Activated CD8-positive, alpha-beta memory T cell treated with anti-CD3 and anti-CD28 coated beads, Interleukin-2, amount 10 ng/mL, durations not matched to agents 7 days and 5 days (primary cell): Measurements from ENCODE around the gene RGN. TPM values are rescaled to one million over a fixed set of nuclear protein-coding genes. Genes with fewer than 3 reads are reported as not detected.
"Not testable (repeated sequence)": the region's sequence is repeated elsewhere in the genome, so short reads cannot be mapped to it uniquely, and the experiment has no call there.

Experiments used
- ATAC-seq: fragments of 150-1000 bp; cut with Tn5 transposase; one replicate; pipeline ENCODE4 v1.10.0; 2021; ENCODE audit warnings: moderate library complexity
- CTCF ChIA-PET: fragments of 350-600 bp; sonication (Branson Sonifier 250); formaldehyde crosslinking; loops from one replicate; lab custom pipeline; 2021; ENCODE audit warnings: antibody characterized with exemption; lab: Charles Lee
- DNase-seq: peaks from one replicate; pipeline ENCODE4 v3.0.0-alpha.2; 2020
- H3K27ac Mint-ChIP-seq: one replicate; pipeline ENCODE4 v1.8.0; 2021; ENCODE audit warnings: mild to moderate bottlenecking, mixed read lengths
- H3K27me3 Mint-ChIP-seq: one replicate; pipeline ENCODE4 v1.8.0; 2021; ENCODE audit warnings: mixed read lengths
- H3K36me3 Mint-ChIP-seq: one replicate; pipeline ENCODE4 v1.8.0; 2021; ENCODE audit warnings: mild to moderate bottlenecking, mixed read lengths
- H3K4me1 Mint-ChIP-seq: one replicate; pipeline ENCODE4 v1.8.0; 2021; ENCODE audit warnings: mixed read lengths
- H3K4me3 Mint-ChIP-seq: one replicate; pipeline ENCODE4 v1.8.0; 2021; ENCODE audit warnings: mild to moderate bottlenecking, moderate library complexity, mixed read lengths
- H3K9me3 Mint-ChIP-seq: one replicate; pipeline ENCODE4 v1.8.0; 2022; ENCODE audit warnings: low read depth, mixed read lengths
- total RNA-seq, 2 experiments: library from RNA; stranded (reverse); gene quantifications; one replicate each; pipeline ENCODE4 v1.2.3, GENCODE V29; 2021

Gene RGN
- total RNA-seq, 2 experiments from 2014 or later = not detected

GRCh38 chrX:47135650-47136049 lies 57.4 kb downstream of the RGN start:
- H3K27ac Mint-ChIP-seq, DNase-seq, ATAC-seq, H3K36me3 Mint-ChIP-seq, H3K4me1 Mint-ChIP-seq, H3K4me3 Mint-ChIP-seq, H3K9me3 Mint-ChIP-seq, H3K27me3 Mint-ChIP-seq: not testable (repeated sequence)
- CTCF ChIA-PET = interaction anchor here (0.7 to 2.9 kb wide), 2 partner anchors 9 to 84 kb away, joined by 6 to 10 read pairs; partner anchors contain the start of genes NDUFB11 and RBM10

GRCh38 chrX:47138171-47138570 lies 59.9 kb downstream of the RGN start:
- H3K4me3 Mint-ChIP-seq = no peak overlapping the region
- H3K27ac Mint-ChIP-seq = no peak overlapping the region
- CTCF ChIA-PET = no interaction called here
- no peaks in the 10 kb centered on the region for H3K9me3 Mint-ChIP-seq
- ATAC-seq (no peak), DNase-seq (no peak)
- H3K27me3 Mint-ChIP-seq = no peaks in the 10 kb centered on the region
- H3K36me3 Mint-ChIP-seq = peaks cover 18% of the 10 kb centered on the region
- H3K4me1 Mint-ChIP-seq = peaks cover 9% of the 10 kb centered on the region

Other genes starting within 250 kb of the RGN start
- gene RP2, start 241.4 kb upstream of the RGN start, total RNA-seq = 10 to 100 TPM in 1 of 2 experiments, 1 to 10 TPM in 1; 9.6 to 11.3 TPM
- gene JADE3, start 166.0 kb upstream of the RGN start, total RNA-seq = 1 to 10 TPM in 1 of 2 experiments, under 1 TPM in 1; 0.47 to 1.3 TPM
- gene NDUFB11, start 66.3 kb downstream of the RGN start, total RNA-seq = 10 to 100 TPM; 82.7 to 97.6 TPM
- gene RBM10, start 66.8 kb downstream of the RGN start, total RNA-seq = 10 to 100 TPM; 64.9 to 65.6 TPM
- gene UBA1, start 115.4 kb downstream of the RGN start, total RNA-seq = 100 to 1,000 TPM; 177 to 204 TPM
- gene CDK16, start 140.2 kb downstream of the RGN start, total RNA-seq = 10 to 100 TPM; 61.4 to 80.6 TPM
- 10 to 100 TPM; 54.8 to 72.7 TPM for gene USP11, start 154.6 kb downstream of the RGN start, total RNA-seq